PFSK-1 (cell line): ENCODE data around the gene GJA4.

Experiments used
- FOXP2 ChIP-seq: optimal IDR thresholded peaks from 2 replicates; pipeline ENCODE3; 2011; ENCODE audit warnings: borderline replicate concordance, control low read depth, inconsistent platforms; ENCODE audit not compliant: insufficient read depth; ENCODE audit errors: extremely low read length, extremely low read depth
- POLR2AphosphoS5 ChIP-seq: IDR thresholded peaks from 2 replicates; pipeline ENCODE4 v1.6.1; 2012; ENCODE audit warnings: low read depth, mild to moderate bottlenecking, control low read depth, low read length, moderate library complexity
- REST ChIP-seq, 2 experiments: IDR thresholded peaks; 2 replicates each; pipeline versions ENCODE4 v1.6.1 to v1.8.0; 2011 to 2012; ENCODE audit warnings: low read depth in 2 of 2, low read length in 2 of 2, control low read depth in 1 of 2, inconsistent platforms in 1 of 2, mild to moderate bottlenecking in 1 of 2, moderate library complexity in 1 of 2; ENCODE audit not compliant: insufficient read depth in 1 of 2
- SIN3A ChIP-seq: IDR thresholded peaks from 2 replicates; pipeline ENCODE4 v1.6.1; 2012; ENCODE audit warnings: mild to moderate bottlenecking, low read length, moderate library complexity, borderline replicate concordance; ENCODE audit not compliant: insufficient read depth
- TAF1 ChIP-seq: IDR thresholded peaks from 2 replicates; pipeline ENCODE4 v1.6.1; 2012; ENCODE audit warnings: low read length, control low read depth, borderline replicate concordance; ENCODE audit not compliant: insufficient read depth

GJA4 gene

GRCh38 chr1:34822202-34822601, 29.4 kb downstream of the GJA4 start:
- no peak for TF ChIP-seq TAF1
- no peak for TF ChIP-seq POLR2AphosphoS5
- TF ChIP-seq REST (IDR thresholded peaks at IDR 0.05; ENCODE audit: insufficient read depth in 1 of 2, low read depth in 2 of 2, low read length in 2 of 2): no peak

- TF ChIP-seq REST (IDR thresholded peaks at IDR 0.05; ENCODE audit: insufficient read depth in 1 of 2, low read depth in 2 of 2, low read length in 2 of 2): no peak
- TF ChIP-seq FOXP2: no peak
- TF ChIP-seq TAF1: no peak
- TF ChIP-seq SIN3A: no peak
- no peak for TF ChIP-seq POLR2AphosphoS5
Observed at GRCh38 chr1:34824817-34825454, 32.1 kb downstream of the GJA4 start.

GRCh38 chr1:34825455-34826091, 32.8 kb downstream of the GJA4 start:
- no peak for TF ChIP-seq FOXP2
- TF ChIP-seq REST (IDR thresholded peaks at IDR 0.05; ENCODE audit: insufficient read depth in 1 of 2, low read depth in 2 of 2, low read length in 2 of 2): no peak
- no peak for TF ChIP-seq POLR2AphosphoS5
- TF ChIP-seq TAF1: no peak
- TF ChIP-seq SIN3A: no peak

GRCh38 chr1:34827341-34827941, 34.6 kb downstream of the GJA4 start:
- TF ChIP-seq SIN3A: no peak
- no peak for TF ChIP-seq REST (IDR thresholded peaks at IDR 0.05; ENCODE audit: insufficient read depth in 1 of 2, low read depth in 2 of 2, low read length in 2 of 2)
- no peak for TF ChIP-seq FOXP2
- TF ChIP-seq TAF1: no peak
- TF ChIP-seq POLR2AphosphoS5: no peak
